CD4-positive, alpha-beta memory T cell (primary cell): ENCODE results near the gene AMZ1. TPM values are rescaled to one million over a fixed set of nuclear protein-coding genes. Genes with fewer than 3 reads are reported as not detected.

Source experiments
- CTCF ChIA-PET: fragments of 350-600 bp; sonication (Branson Sonifier 250); formaldehyde crosslinking; loops from one replicate; lab custom pipeline; 2021; ENCODE audit warnings: inconsistent platforms; ENCODE audit not compliant: partially characterized antibody; lab: Charles Lee
- POLR2A ChIA-PET: fragments of 350-600 bp; sonication (Branson Sonifier 250); formaldehyde crosslinking; loops from one replicate; lab custom pipeline; 2021; ENCODE audit not compliant: partially characterized antibody; lab: Charles Lee
- DNase-seq, 5 donors: peaks; one replicate each; pipeline versions ENCODE4 v3.0.0 to v3.0.0-alpha.2; 2020 to 2022; ENCODE audit warnings: mixed read lengths in 1 of 5
- H3K27ac ChIP-seq: one replicate; pipeline ENCODE4 v1.7.0; 2013; ENCODE audit warnings: low read depth, low read length
- H3K27me3 ChIP-seq: 2 replicates; pipeline ENCODE4 v1.7.0; 2013; ENCODE audit warnings: mild to moderate bottlenecking, low read length, moderate library complexity; ENCODE audit not compliant: insufficient read depth
- H3K36me3 ChIP-seq: 2 replicates; pipeline ENCODE4 v1.7.0; 2013; ENCODE audit warnings: mild to moderate bottlenecking, low read length, moderate library complexity; ENCODE audit not compliant: insufficient read depth
- H3K4me1 ChIP-seq: 2 replicates; pipeline ENCODE4 v1.7.0; 2013; ENCODE audit warnings: mild to moderate bottlenecking, low read length, moderate library complexity; ENCODE audit not compliant: insufficient read depth
- H3K4me3 ChIP-seq, 2 donors: one replicate each; pipeline ENCODE4 v1.7.0; 2013; ENCODE audit warnings: low read length in 2 of 2, mild to moderate bottlenecking in 1 of 2
- H3K9me3 ChIP-seq, 2 donors: one replicate each; pipeline ENCODE4 v1.7.0; 2013; ENCODE audit warnings: low read length in 2 of 2, control low read depth in 1 of 2; ENCODE audit not compliant: control insufficient read depth in 1 of 2
- H3K27ac Mint-ChIP-seq, 7 donors: one replicate each; pipeline ENCODE4 v1.8.0; 2020 to 2021; ENCODE audit warnings: mixed read lengths in 7 of 7, mild to moderate bottlenecking in 6 of 7, inconsistent platforms in 3 of 7, moderate library complexity in 3 of 7
- H3K27me3 Mint-ChIP-seq, 2 donors: one replicate each; pipeline ENCODE4 v1.8.0; 2020 to 2021; ENCODE audit warnings: mixed read lengths in 2 of 2
- H3K36me3 Mint-ChIP-seq, 2 donors: one replicate each; pipeline ENCODE4 v1.8.0; 2020 to 2021; ENCODE audit warnings: mixed read lengths in 2 of 2, inconsistent platforms in 1 of 2, mild to moderate bottlenecking in 1 of 2
- H3K4me1 Mint-ChIP-seq, 4 donors: one replicate each; pipeline ENCODE4 v1.8.0; 2020 to 2021; ENCODE audit warnings: mixed read lengths in 4 of 4, mild to moderate bottlenecking in 1 of 4
- H3K4me3 Mint-ChIP-seq, 8 donors: one replicate each; pipeline ENCODE4 v1.8.0; 2020 to 2021; ENCODE audit warnings: mixed read lengths in 8 of 8, mild to moderate bottlenecking in 7 of 8, moderate library complexity in 6 of 8, inconsistent platforms in 3 of 8
- H3K9me3 Mint-ChIP-seq, 8 donors: one replicate each; pipeline ENCODE4 v1.8.0; 2020 to 2021; ENCODE audit warnings: mixed read lengths in 8 of 8, mild to moderate bottlenecking in 5 of 8, inconsistent platforms in 3 of 8, moderate library complexity in 1 of 8
- intact Hi-C: fragments of 100-400 bp; cut with micrococcal nuclease; formaldehyde crosslinking; loops from one replicate; pipeline ENCODE4 v1.15.1; 2023
- polyA plus RNA-seq, 2 donors: library from polyadenylated mRNA; unstranded; fragments of 300-500 nt; fragmentation: Illumina TruSeq; gene quantifications; one replicate each; pipeline ENCODE4 v1.2.3, GENCODE V29; 2021
- total RNA-seq, 2 experiments: library from RNA; stranded (reverse); gene quantifications; one replicate each; pipeline ENCODE4 v1.2.3, GENCODE V29; 2021

The AMZ1 gene
- total and polyA plus RNA-seq, 4 experiments from 2014 or later, result 0.15 to 2.0 (median 1.6) TPM; not detected in 1

- CTCF ChIA-PET, result no interaction called here
Observed at GRCh38 chr7:2754086-2754485, 66.1 kb downstream of the AMZ1 start.

DNA sequence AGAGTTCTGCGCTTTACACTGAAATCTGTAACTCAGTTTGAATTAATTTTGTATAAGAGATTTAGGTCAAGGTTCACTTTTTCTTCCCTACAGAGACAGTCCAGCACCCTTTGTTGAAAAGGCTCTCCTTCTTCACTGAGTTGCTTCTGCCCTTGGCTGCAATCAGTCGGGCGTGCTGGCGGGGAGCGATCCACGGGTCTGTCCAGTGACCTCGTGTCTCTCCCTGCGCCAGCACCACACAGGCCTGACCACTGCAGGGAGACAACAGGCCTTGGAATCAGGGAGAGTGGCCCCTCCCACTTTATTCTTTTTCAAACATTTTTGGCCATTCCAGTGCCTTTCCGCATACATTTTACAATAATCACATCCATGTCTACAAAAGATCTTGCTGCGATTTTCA, 66.9 kb downstream of the AMZ1 start:
- POLR2A ChIA-PET, result no interaction called here
- H3K36me3 Mint-ChIP-seq, result peaks cover 13 to 22% of the 10 kb centered on the region in 2 donors

More at GRCh38 chr7:2754086-2754485, 66.1 kb downstream of the AMZ1 start:
- Mint-ChIP-seq H3K4me1 (peaks cover 15 to 18% (median 16%) of the 10 kb centered on the region in 4 donors), H3K9me3 (peaks cover 0 to 4% (median 0%) of the 10 kb centered on the region in 8 donors), H3K36me3 (peaks cover 13 to 26% of the 10 kb centered on the region in 2 donors), H3K27me3 (no peaks in the 10 kb centered on the region), H3K27ac (no peak overlapping the region), H3K4me3 (no peak overlapping the region)
- Histone ChIP-seq H3K4me1 (peaks cover 14% of the 10 kb centered on the region), H3K9me3 (no peaks in the 10 kb centered on the region), H3K36me3 (no peaks in the 10 kb centered on the region), H3K27ac (no peak overlapping the region), H3K27me3 (no peaks in the 10 kb centered on the region), H3K4me3 (no peak overlapping the region)
- no peak for DNase-seq
- POLR2A ChIA-PET, result no interaction called here
- intact Hi-C loops, result loop anchor here (1.0 kb wide), 1 partner anchor 45 kb away; no protein-coding TSS in a partner anchor

GRCh38 chr7:2755531-2755930, 67.5 kb downstream of the AMZ1 start:
- CTCF ChIA-PET, result interaction anchor here (0.5 kb wide), 1 partner anchor 11 kb away, joined by 3 read pairs; no protein-coding TSS in a partner anchor

More for the DNA sequence above, 66.9 kb downstream of the AMZ1 start:
- Histone ChIP-seq H3K27me3 (no peaks in the 10 kb centered on the region), H3K4me3 (no peak overlapping the region), H3K27ac (no peak overlapping the region), H3K9me3 (no peaks in the 10 kb centered on the region), H3K4me1 (peaks cover 22% of the 10 kb centered on the region), H3K36me3 (no peaks in the 10 kb centered on the region)
- DNase-seq, result no peak
- peaks cover 0 to 2% (median 0%) of the 10 kb centered on the region in 8 donors for H3K9me3 Mint-ChIP-seq
- H3K27ac Mint-ChIP-seq, result no peak overlapping the region
- intact Hi-C loops, result loop anchor here (1.0 kb wide), 1 partner anchor 46 kb away; no protein-coding TSS in a partner anchor
- CTCF ChIA-PET, result no interaction called here
- H3K4me3 Mint-ChIP-seq, result no peak overlapping the region
- H3K27me3 Mint-ChIP-seq, result no peaks in the 10 kb centered on the region
- H3K4me1 Mint-ChIP-seq, result peaks cover 20 to 26% (median 21%) of the 10 kb centered on the region in 4 donors

DNA sequence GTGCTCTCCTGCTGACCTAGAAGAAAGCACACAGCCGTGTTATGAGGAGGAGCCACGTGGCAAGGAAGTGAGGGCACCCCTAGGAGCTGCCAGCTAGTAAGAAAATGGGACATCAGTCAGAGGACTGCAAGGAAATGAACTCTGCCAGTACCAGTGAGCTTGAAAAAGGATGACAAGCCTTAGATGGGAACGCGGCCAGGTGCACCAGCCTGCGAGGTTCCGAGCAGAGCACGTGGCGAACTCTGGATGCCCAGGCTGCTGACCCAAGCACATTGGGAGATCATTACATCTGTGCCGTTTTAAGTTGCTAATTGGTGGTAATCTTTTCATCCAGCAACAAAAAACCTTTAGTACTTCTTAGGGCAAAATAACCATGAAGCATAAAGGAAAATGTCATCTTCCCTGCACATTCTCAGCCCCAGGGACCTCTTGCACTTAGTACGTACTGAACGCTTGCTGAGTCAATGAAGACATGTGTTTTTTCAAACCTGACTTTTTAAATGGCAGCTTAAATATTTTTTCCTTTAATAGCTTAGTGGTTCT, 69.4 kb downstream of the AMZ1 start:
- no peaks in the 10 kb centered on the region for H3K36me3 ChIP-seq
- H3K27ac ChIP-seq, result no peak overlapping the region
- no peaks in the 10 kb centered on the region for H3K27me3 ChIP-seq
- H3K4me1 ChIP-seq, result peaks cover 24% of the 10 kb centered on the region
- Mint-ChIP-seq H3K36me3 (peaks cover 14 to 22% of the 10 kb centered on the region in 2 donors), H3K27me3 (no peaks in the 10 kb centered on the region), H3K4me3 (no peak overlapping the region), H3K27ac (peak overlapping the region in 5 of 7 donors; percentile 23 to 88 (median 64)), H3K9me3 (no peaks in the 10 kb centered on the region), H3K4me1 (peaks cover 23 to 36% (median 27%) of the 10 kb centered on the region in 4 donors)
- intact Hi-C loops, result no loop called here
- no peaks in the 10 kb centered on the region for H3K9me3 ChIP-seq
- no peak overlapping the region for H3K4me3 ChIP-seq
- no peak for DNase-seq
- POLR2A ChIA-PET, result interaction anchor here (1.3 kb wide), 1 partner anchor 48 kb away, joined by 7 read pairs; no protein-coding TSS in a partner anchor
- CTCF ChIA-PET, result interaction anchor here (1.2 to 2.5 kb wide), 2 partner anchors 39 to 48 kb away, joined by 6 to 9 read pairs; no protein-coding TSS in a partner anchor

More at GRCh38 chr7:2755531-2755930, 67.5 kb downstream of the AMZ1 start:
- H3K9me3 Mint-ChIP-seq, result peaks cover 0 to 2% (median 0%) of the 10 kb centered on the region in 8 donors
- Histone ChIP-seq H3K27me3 (no peaks in the 10 kb centered on the region), H3K4me1 (peaks cover 24% of the 10 kb centered on the region), H3K4me3 (no peak overlapping the region), H3K36me3 (no peaks in the 10 kb centered on the region), H3K27ac (no peak overlapping the region), H3K9me3 (no peaks in the 10 kb centered on the region)
- no peak for DNase-seq
- no peak overlapping the region for H3K27ac Mint-ChIP-seq
- POLR2A ChIA-PET, result no interaction called here
- no peak overlapping the region for H3K4me3 Mint-ChIP-seq
- intact Hi-C loops, result no loop called here
- H3K4me1 Mint-ChIP-seq, result peaks cover 24 to 33% (median 25%) of the 10 kb centered on the region in 4 donors
- no peaks in the 10 kb centered on the region for H3K27me3 Mint-ChIP-seq
- peaks cover 13 to 19% of the 10 kb centered on the region in 2 donors for H3K36me3 Mint-ChIP-seq

DNA sequence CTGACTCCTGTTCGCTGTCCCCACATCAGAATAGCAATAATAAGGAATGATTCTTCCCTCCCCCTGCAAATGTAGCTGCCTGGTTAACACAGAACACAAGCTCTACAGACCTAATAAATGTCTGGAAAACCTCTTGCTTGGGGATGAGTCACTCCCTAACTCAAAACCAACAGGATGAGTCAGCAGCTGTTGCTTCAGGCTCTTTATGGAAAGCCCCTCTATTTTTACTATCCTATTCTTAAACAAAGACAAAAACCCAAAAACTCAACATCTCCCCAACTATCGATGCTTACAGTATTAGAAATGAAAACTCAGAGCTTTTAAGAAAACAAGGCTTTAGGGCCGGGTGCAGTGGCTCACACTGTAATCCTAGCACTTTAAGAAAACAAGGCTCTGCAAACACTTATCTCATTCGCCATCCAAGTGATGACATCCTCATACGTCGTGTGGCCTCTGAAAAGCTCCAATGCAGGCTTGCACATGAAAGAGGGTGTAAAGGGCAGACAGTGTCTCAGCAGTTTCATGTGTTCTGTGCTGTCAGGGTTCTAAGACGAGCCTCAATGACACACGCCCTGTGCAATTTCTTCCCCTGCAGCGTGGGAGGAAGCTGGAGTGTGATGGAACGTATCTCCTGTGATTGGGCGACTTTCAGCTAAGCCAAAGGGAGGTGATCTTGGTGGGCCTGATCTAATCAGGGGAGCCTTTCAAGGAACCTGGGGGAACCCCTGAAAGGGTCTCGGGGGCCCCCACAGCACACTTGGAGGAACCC, 70.1 kb downstream of the AMZ1 start:
- Histone ChIP-seq H3K9me3 (no peaks in the 10 kb centered on the region), H3K4me3 (no peak overlapping the region), H3K4me1 (peaks cover 24% of the 10 kb centered on the region), H3K27ac (no peak overlapping the region), H3K36me3 (no peaks in the 10 kb centered on the region), H3K27me3 (no peaks in the 10 kb centered on the region)
- Mint-ChIP-seq H3K9me3 (no peaks in the 10 kb centered on the region), H3K4me1 (peaks cover 23 to 36% (median 27%) of the 10 kb centered on the region in 4 donors), H3K36me3 (peaks cover 14 to 23% of the 10 kb centered on the region in 2 donors), H3K4me3 (peak overlapping the region in 3 of 8 donors; percentile 7 to 27 (median 20)), H3K27ac (peak overlapping the region; percentile 23 to 88 (median 70)), H3K27me3 (no peaks in the 10 kb centered on the region)
- intact Hi-C loops, result no loop called here
- ChIA-PET POLR2A (interaction anchor here (1.3 kb wide), 1 partner anchor 48 kb away, joined by 7 read pairs; no protein-coding TSS in a partner anchor), CTCF (interaction anchor here (1.2 to 2.5 kb wide), 2 partner anchors 39 to 48 kb away, joined by 6 to 9 read pairs; no protein-coding TSS in a partner anchor)
- DNase-seq, result peak; percentile 3 to 75 (median 35)

DNA sequence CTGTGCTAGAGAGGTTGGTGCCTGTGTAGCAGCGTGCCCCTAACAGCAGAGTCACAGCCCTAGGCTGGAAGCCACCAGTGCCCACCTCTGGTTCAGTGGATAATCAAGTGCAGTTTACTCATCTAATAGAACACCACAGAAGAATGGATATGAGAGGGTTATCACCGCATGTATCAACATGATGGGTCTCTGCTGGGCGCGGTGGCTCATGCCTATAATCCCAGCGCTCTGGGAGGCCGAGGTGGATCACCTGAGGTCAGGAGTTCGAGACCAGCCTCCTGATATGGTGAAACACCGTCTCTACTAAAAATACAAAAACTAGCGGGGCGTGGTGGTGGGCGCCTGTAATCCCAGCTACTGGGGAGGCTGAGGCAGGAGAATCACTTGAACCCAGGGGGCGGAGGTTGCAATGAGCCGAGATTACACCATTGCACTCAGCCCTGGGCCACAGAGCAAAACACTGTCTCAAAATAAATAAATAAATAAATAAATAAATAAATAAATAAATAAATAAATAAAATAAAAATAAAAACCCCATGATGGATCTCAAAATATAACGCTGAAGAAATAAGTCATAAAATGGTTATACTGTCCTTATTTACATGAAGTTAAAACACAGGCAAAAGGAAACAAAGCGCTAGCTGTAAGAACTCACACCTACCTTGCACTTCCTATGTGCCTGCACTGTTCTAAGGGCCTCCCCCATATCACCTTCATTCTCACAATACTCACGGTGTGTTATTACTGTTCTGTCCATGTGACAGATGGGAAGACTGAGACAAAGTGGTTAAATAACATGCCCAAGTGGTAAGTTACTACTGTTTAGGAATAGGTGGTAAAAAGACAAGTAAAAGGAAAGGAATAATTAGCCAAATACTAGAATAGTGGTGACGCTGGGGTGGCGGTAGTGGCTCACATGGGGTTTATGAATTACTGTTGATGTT, 70.9 kb downstream of the AMZ1 start:
- no peak overlapping the region for H3K4me3 Mint-ChIP-seq
- Histone ChIP-seq H3K27ac (no peak overlapping the region), H3K27me3 (no peaks in the 10 kb centered on the region), H3K9me3 (no peaks in the 10 kb centered on the region), H3K4me3 (no peak overlapping the region), H3K36me3 (no peaks in the 10 kb centered on the region), H3K4me1 (peaks cover 24% of the 10 kb centered on the region)
- DNase-seq, result no peak
- CTCF ChIA-PET, result interaction anchor here (1.2 to 2.5 kb wide), 2 partner anchors 40 to 49 kb away, joined by 6 to 9 read pairs; no protein-coding TSS in a partner anchor
- intact Hi-C loops, result no loop called here
- POLR2A ChIA-PET, result interaction anchor here (1.0 to 1.3 kb wide), 2 partner anchors 49 to 106 kb away, joined by 3 to 7 read pairs; no protein-coding TSS in a partner anchor
- peaks cover 23 to 36% (median 27%) of the 10 kb centered on the region in 4 donors for H3K4me1 Mint-ChIP-seq
- no peaks in the 10 kb centered on the region for H3K9me3 Mint-ChIP-seq
- H3K36me3 Mint-ChIP-seq, result peaks cover 14 to 23% of the 10 kb centered on the region in 2 donors
- no peaks in the 10 kb centered on the region for H3K27me3 Mint-ChIP-seq
- H3K27ac Mint-ChIP-seq, result peak overlapping the region in 6 of 7 donors; percentile 23 to 88 (median 67)
